HCT116 (cell line): ENCODE data around the gene GLDN. TPM values are rescaled to one million over a fixed set of nuclear protein-coding genes. Genes with fewer than 3 reads are reported as not detected.

ENCODE experiments used
- ATAC-seq: fragments of 200-7000 bp; cut with Tn5 transposase; 2 replicates; pipeline ENCODE4 v1.9.1; 2020; ENCODE audit warnings: mild to moderate bottlenecking, moderate library complexity
- BruUV-seq: library from RNA; stranded (reverse); fragments of 400-500 nt; replicated peaks from 2 replicates; lab custom pipeline; 2021; lab: Mats Ljungman, UMichigan
- CTCF ChIA-PET: fragments of 300-600 bp; sonication (Branson Sonifier 250); formaldehyde crosslinking; loops from one replicate; lab custom pipeline; 2021; ENCODE audit warnings: antibody characterized with exemption; lab: Charles Lee
- POLR2A ChIA-PET: fragments of 300-600, 350-600 bp; sonication (Branson Sonifier 250); formaldehyde crosslinking; loops from one replicate; lab custom pipeline; 2021; ENCODE audit warnings: antibody characterized with exemption; lab: Charles Lee
- RAD21 ChIA-PET, 2 experiments: fragments of 300-600 bp; sonication (Branson Sonifier 250); formaldehyde crosslinking; loops; one replicate each; lab custom pipeline; 2023; ENCODE audit warnings: low total read pairs in 2 of 2; ENCODE audit not compliant: uncharacterized antibody in 2 of 2, unreplicated experiment in 2 of 2, low non-redundant PET in 1 of 2; lab: Charles Lee
- DNase-seq: peaks from one replicate; pipeline ENCODE4 v3.0.0-alpha.2; 2010; ENCODE audit warnings: low read depth, low spot score
- H2AFZ ChIP-seq: fragments of 200-600 bp; shearing (Covaris generic), sonication (generic); 2 replicates; pipeline ENCODE4 v1.6.1; 2017; ENCODE audit warnings: low read depth, mixed run types, mixed read lengths, antibody characterized with exemption, low read length; ENCODE audit not compliant: poor library complexity, severe bottlenecking
- H3K27ac ChIP-seq: 2 replicates; pipeline ENCODE4 v1.5.1; 2012; ENCODE audit warnings: low read depth, low read length
- H3K27me3 ChIP-seq: fragments of 200-600 bp; sonication (generic); 2 replicates; pipeline ENCODE4 v1.6.1; 2016; ENCODE audit warnings: mixed run types, low read length, mixed read lengths; ENCODE audit not compliant: insufficient read depth
- H3K36me3 ChIP-seq, 2 experiments: fragments of 200-500 bp in 1 of 2; fragments of 200-600 bp in 1 of 2; sonication (Bioruptor generic) in 1 of 2; sonication (generic) in 1 of 2; 2 replicates each; pipeline versions ENCODE4 v1.5.1 to v1.6.1; 2014 to 2016; ENCODE audit warnings: low read length in 2 of 2, inconsistent platforms in 1 of 2, mixed read lengths in 1 of 2, mixed run types in 1 of 2; ENCODE audit not compliant: insufficient read depth in 2 of 2, control insufficient read depth in 1 of 2
- H3K4me1 ChIP-seq, 2 experiments: fragments of 200-600 bp in 1 of 2; sonication (generic) in 1 of 2; 2 replicates each; pipeline versions ENCODE4 v1.5.1 to v1.6.1; 2012 to 2017; ENCODE audit warnings: low read length in 2 of 2, inconsistent platforms in 1 of 2, mild to moderate bottlenecking in 1 of 2, mixed read lengths in 1 of 2, mixed run types in 1 of 2, moderate library complexity in 1 of 2; ENCODE audit not compliant: insufficient read depth in 2 of 2, control insufficient read depth in 1 of 2
- H3K4me2 ChIP-seq: fragments of 200-600 bp; sonication (generic); 2 replicates; pipeline ENCODE4 v1.6.1; 2017; ENCODE audit warnings: mixed run types, low read length, mixed read lengths
- H3K4me3 ChIP-seq, 2 experiments: fragments of 200-600 bp in 1 of 2; sonication (generic) in 1 of 2; replicated peaks in 1 of 2; 2 replicates each; pipeline ENCODE4 v1.5.1; 2011 to 2016; ENCODE audit warnings: low read length in 2 of 2, control low read depth in 1 of 2, low read depth in 1 of 2, mild to moderate bottlenecking in 1 of 2, mixed read lengths in 1 of 2, mixed run types in 1 of 2
- H3K79me2 ChIP-seq: fragments of 200-600 bp; sonication (generic); 2 replicates; pipeline ENCODE4 v1.6.1; 2017; ENCODE audit warnings: mild to moderate bottlenecking, mixed run types, low read length, moderate library complexity, mixed read lengths; ENCODE audit not compliant: insufficient read depth
- H3K9ac ChIP-seq: fragments of 200-600 bp; sonication (generic); 2 replicates; pipeline ENCODE4 v1.6.1; 2016; ENCODE audit warnings: low read length, mixed read lengths
- H3K9me2 ChIP-seq: fragments of 200-600 bp; sonication (generic), shearing (Covaris generic); 2 replicates; pipeline ENCODE4 v1.6.1; 2017; ENCODE audit warnings: mixed run types, mild to moderate bottlenecking, moderate library complexity; ENCODE audit not compliant: insufficient read depth
- H3K9me3 ChIP-seq, 2 experiments: fragments of 200-500 bp in 1 of 2; fragments of 200-600 bp in 1 of 2; sonication (Bioruptor generic) in 1 of 2; sonication (generic) in 1 of 2; 2 replicates each; pipeline ENCODE4 v1.6.1; 2014 to 2017; ENCODE audit warnings: low read length in 2 of 2, mixed read lengths in 2 of 2, inconsistent platforms in 1 of 2, low read depth in 1 of 2, mild to moderate bottlenecking in 1 of 2, mixed run types in 1 of 2, moderate library complexity in 1 of 2; ENCODE audit not compliant: control insufficient read depth in 1 of 2, insufficient read depth in 1 of 2
- H4K20me1 ChIP-seq: fragments of 200-600 bp; sonication (generic), shearing (Covaris generic); 2 replicates; pipeline ENCODE4 v1.6.1; 2017; ENCODE audit warnings: mixed run types, mild to moderate bottlenecking, moderate library complexity; ENCODE audit not compliant: insufficient read depth
- CBX3 ChIP-seq: IDR thresholded peaks from 2 replicates; pipeline ENCODE4 v1.6.1; 2012; ENCODE audit warnings: low read depth
- CEBPB ChIP-seq: IDR thresholded peaks from 2 replicates; pipeline ENCODE4 v1.6.1; 2012; ENCODE audit warnings: low read depth
- ELF1 ChIP-seq: IDR thresholded peaks from 2 replicates; pipeline ENCODE4 v1.6.1; 2012; ENCODE audit warnings: low read depth, borderline replicate concordance
- EZH2phosphoT487 ChIP-seq: fragments of 200-600 bp; IDR thresholded peaks from 2 replicates; pipeline ENCODE4 v1.6.1; 2018; ENCODE audit warnings: antibody characterized with exemption, borderline replicate concordance
- FOSL1 ChIP-seq: IDR thresholded peaks from 2 replicates; pipeline ENCODE4 v1.6.1; 2012; ENCODE audit warnings: low read depth
- POLR2AphosphoS5 ChIP-seq: IDR thresholded peaks from 2 replicates; pipeline ENCODE4 v1.6.1; 2011; ENCODE audit warnings: mild to moderate bottlenecking, low read depth, low read length, moderate library complexity
- SIN3A ChIP-seq: IDR thresholded peaks from 2 replicates; pipeline ENCODE4 v1.6.1; 2012; ENCODE audit warnings: low read depth
- SP1 ChIP-seq: IDR thresholded peaks from 2 replicates; pipeline ENCODE4 v1.6.1; 2012; ENCODE audit warnings: low read depth
- TCF7L2 ChIP-seq: IDR thresholded peaks from 2 replicates; pipeline ENCODE4 v1.7.0; 2011; ENCODE audit warnings: borderline replicate concordance, inconsistent platforms; ENCODE audit not compliant: insufficient read depth, insufficient read length; ENCODE audit errors: extremely low read depth
- YY1 ChIP-seq: IDR thresholded peaks from 2 replicates; pipeline ENCODE4 v1.6.1; 2011; ENCODE audit warnings: low read length, low read depth, moderate library complexity, mild to moderate bottlenecking; ENCODE audit not compliant: insufficient replicate concordance; ENCODE audit errors: extremely low read depth
- ZFX ChIP-seq: fragments of 450-650 bp; IDR thresholded peaks from 2 replicates; pipeline ENCODE4 v1.6.1; 2017
- intact Hi-C: fragments of 100-400 bp; cut with micrococcal nuclease; formaldehyde crosslinking; loops from 2 replicates; pipeline ENCODE4 v1.10.0; 2022
- total RNA-seq: library from RNA; stranded (reverse); gene quantifications from one replicate; pipeline ENCODE4 v1.2.1, GENCODE V29; 2021; ENCODE audit not compliant: unreplicated experiment
- TF ChIP-seq, protein P1 (sequence below): IDR thresholded peaks from 2 replicates; pipeline ENCODE4 v1.6.1; 2012
- TF ChIP-seq, protein P2 (sequence below): IDR thresholded peaks from 2 replicates; pipeline ENCODE4 v1.6.1; 2012; ENCODE audit warnings: low read depth

Gene GLDN
- total RNA-seq, 1 experiment from 2014 or later: 3.0 TPM

- Histone ChIP-seq H4K20me1 (no peaks in the 10 kb centered on the region), H2AFZ (no peak overlapping the region), H3K36me3 (no peaks in the 10 kb centered on the region), H3K4me1 (peaks cover 7 to 11% of the 10 kb centered on the region in 2 experiments), H3K27me3 (no peaks in the 10 kb centered on the region), H3K79me2 (no peaks in the 10 kb centered on the region), H3K9ac (no peak overlapping the region), H3K27ac (no peak overlapping the region), H3K4me3 (no peak overlapping the region), H3K9me2 (no peaks in the 10 kb centered on the region), H3K4me2 (no peak overlapping the region), H3K9me3 (no peaks in the 10 kb centered on the region)
- ChIA-PET POLR2A (no interaction called here), RAD21 (no interaction called here), CTCF (no interaction called here)
- DNase-seq (no peak), ATAC-seq (no peak)
- no peak for TF ChIP-seq POLR2AphosphoS5
- no peak for TF ChIP-seq ELF1
- TF ChIP-seq, protein P1, sequence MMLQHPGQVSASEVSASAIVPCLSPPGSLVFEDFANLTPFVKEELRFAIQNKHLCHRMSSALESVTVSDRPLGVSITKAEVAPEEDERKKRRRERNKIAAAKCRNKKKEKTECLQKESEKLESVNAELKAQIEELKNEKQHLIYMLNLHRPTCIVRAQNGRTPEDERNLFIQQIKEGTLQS: no peak
- TF ChIP-seq CBX3: no peak
- TF ChIP-seq CEBPB: no peak
- intact Hi-C loops: no loop called here
- BruUV-seq: no TSS peak
Observed at GRCh38 chr15:51313644-51314280, 27.7 kb upstream of the GLDN start.

GRCh38 chr15:51314391-51315337 is 26.8 kb upstream of the GLDN start:
- H3K79me2 ChIP-seq: no peaks in the 10 kb centered on the region
- no peaks in the 10 kb centered on the region for H3K9me3 ChIP-seq
- H3K36me3 ChIP-seq: no peaks in the 10 kb centered on the region
- H3K9ac ChIP-seq: no peak overlapping the region
- BruUV-seq: no TSS peak
- no peaks in the 10 kb centered on the region for H3K9me2 ChIP-seq
- H3K4me3 ChIP-seq: no peak overlapping the region
- intact Hi-C loops: no loop called here
- no peak for ATAC-seq
- no peaks in the 10 kb centered on the region for H4K20me1 ChIP-seq
- no peaks in the 10 kb centered on the region for H3K27me3 ChIP-seq
- RAD21 ChIA-PET: no interaction called here
- no peak overlapping the region for H2AFZ ChIP-seq
- H3K27ac ChIP-seq: no peak overlapping the region
- CTCF ChIA-PET: no interaction called here
- H3K4me1 ChIP-seq: peaks cover 7 to 11% of the 10 kb centered on the region in 2 experiments
- TF ChIP-seq, protein P2, sequence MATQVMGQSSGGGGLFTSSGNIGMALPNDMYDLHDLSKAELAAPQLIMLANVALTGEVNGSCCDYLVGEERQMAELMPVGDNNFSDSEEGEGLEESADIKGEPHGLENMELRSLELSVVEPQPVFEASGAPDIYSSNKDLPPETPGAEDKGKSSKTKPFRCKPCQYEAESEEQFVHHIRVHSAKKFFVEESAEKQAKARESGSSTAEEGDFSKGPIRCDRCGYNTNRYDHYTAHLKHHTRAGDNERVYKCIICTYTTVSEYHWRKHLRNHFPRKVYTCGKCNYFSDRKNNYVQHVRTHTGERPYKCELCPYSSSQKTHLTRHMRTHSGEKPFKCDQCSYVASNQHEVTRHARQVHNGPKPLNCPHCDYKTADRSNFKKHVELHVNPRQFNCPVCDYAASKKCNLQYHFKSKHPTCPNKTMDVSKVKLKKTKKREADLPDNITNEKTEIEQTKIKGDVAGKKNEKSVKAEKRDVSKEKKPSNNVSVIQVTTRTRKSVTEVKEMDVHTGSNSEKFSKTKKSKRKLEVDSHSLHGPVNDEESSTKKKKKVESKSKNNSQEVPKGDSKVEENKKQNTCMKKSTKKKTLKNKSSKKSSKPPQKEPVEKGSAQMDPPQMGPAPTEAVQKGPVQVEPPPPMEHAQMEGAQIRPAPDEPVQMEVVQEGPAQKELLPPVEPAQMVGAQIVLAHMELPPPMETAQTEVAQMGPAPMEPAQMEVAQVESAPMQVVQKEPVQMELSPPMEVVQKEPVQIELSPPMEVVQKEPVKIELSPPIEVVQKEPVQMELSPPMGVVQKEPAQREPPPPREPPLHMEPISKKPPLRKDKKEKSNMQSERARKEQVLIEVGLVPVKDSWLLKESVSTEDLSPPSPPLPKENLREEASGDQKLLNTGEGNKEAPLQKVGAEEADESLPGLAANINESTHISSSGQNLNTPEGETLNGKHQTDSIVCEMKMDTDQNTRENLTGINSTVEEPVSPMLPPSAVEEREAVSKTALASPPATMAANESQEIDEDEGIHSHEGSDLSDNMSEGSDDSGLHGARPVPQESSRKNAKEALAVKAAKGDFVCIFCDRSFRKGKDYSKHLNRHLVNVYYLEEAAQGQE: no peak
- TF ChIP-seq SIN3A (no peak), YY1 (no peak), SP1 (no peak), EZH2phosphoT487 (no peak), TCF7L2 (no peak), ZFX (no peak), POLR2AphosphoS5 (no peak), ELF1 (no peak), CBX3 (no peak), FOSL1 (no peak)
- DNase-seq: no peak
- H3K4me2 ChIP-seq: no peak overlapping the region
- POLR2A ChIA-PET: no interaction called here
